HK-2 (cell line): ENCODE measurements around the gene PHC1.
"Not testable (repeated sequence)": the region's sequence is repeated elsewhere in the genome, so short reads cannot be mapped to it uniquely, and the experiment has no call there.

Experiments used
- DNase-seq: peaks from one replicate; pipeline ENCODE4 v3.0.0-alpha.2; 2018; ENCODE audit not compliant: unreplicated experiment

The PHC1 gene

DNA sequence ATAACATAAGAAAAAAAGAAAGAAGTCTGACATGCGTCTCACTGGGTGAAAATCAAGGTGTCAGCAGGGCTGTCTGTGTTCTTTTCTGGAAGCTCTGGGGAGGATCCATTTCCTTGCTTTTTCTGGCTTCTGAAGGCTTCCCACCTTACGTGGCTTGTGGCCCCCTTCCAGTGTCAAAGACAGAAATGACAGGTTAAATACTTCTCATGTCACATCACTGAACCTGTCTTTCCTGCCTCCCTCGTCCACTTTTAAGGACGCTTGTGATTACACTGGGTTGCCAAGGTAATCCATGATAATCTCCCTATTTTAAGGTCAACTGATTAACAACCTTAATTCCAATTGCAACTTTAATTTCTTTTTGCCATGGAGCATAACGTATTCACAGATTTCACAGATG lies 4.6 kb upstream of the PHC1 start:
- no peak for DNase-seq

DNA sequence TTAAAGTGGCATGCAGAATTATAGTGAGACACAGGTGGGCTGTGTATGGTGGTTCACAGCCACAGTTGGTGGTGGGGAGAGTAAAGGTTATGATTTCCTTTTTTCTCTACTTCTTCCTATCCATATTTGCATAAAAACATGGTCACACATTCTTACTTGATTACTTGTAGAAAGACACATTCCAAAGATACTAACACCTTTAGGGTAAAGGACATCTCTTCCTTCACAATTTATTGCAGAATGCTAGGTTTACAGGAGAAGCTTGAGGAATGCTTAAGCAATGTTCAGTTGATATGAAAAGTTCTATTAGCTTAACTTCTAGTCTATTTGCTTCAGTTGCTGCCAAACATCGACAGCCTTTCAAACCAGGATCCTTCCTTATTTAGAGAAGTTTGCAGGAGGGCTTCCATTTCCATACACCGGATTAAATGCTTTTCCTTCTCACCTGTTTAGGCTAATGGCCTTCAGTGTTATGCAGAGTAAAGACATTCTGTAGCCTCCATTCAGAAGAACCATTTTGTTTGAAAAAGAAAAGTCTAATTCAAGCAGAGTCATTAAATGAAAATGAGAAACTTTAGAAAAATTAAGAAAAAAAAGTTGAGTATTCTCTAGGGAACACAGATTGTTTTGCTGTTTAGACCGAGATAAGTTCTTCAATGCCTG lies 2.6 kb upstream of the PHC1 start:
- DNase-seq, result no peak

DNA sequence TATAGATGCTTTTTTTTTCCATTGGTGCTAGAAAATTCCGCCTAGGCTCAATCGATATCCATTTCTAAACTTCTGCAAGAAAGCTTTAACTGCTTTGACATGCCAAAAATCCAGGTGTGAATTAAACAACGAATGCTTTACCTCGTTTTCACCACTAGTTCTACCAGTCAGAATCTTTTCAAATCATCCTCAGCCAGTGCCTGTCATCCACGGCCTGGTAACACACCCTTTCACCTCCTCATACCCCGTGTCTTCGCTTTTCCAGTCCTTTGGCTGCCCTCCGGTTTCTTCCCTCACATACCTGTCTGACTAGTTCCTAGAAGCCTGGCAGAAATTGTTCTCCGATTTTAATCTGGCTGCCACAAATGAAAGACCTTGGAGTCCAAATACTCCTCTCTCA lies 1.4 kb upstream of the PHC1 start:
- DNase-seq, result no peak

DNA sequence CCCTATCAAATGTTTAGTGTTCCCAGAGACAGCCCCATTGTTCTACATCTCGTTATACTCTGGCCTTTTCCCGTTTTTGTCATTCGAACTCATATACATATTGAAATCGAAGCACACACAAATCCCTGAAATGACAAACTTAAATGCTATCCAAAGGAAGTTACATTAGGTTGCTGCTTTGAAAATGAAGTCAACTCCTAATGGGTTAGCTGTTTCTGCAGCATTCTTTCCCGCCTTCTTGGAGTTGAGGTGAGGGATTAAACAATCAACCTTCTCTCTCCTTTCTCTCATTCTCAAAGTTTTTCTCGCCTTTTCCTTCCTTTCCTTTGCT lies 642 bp upstream of the PHC1 start:
- DNase-seq, result no peak

DNA sequence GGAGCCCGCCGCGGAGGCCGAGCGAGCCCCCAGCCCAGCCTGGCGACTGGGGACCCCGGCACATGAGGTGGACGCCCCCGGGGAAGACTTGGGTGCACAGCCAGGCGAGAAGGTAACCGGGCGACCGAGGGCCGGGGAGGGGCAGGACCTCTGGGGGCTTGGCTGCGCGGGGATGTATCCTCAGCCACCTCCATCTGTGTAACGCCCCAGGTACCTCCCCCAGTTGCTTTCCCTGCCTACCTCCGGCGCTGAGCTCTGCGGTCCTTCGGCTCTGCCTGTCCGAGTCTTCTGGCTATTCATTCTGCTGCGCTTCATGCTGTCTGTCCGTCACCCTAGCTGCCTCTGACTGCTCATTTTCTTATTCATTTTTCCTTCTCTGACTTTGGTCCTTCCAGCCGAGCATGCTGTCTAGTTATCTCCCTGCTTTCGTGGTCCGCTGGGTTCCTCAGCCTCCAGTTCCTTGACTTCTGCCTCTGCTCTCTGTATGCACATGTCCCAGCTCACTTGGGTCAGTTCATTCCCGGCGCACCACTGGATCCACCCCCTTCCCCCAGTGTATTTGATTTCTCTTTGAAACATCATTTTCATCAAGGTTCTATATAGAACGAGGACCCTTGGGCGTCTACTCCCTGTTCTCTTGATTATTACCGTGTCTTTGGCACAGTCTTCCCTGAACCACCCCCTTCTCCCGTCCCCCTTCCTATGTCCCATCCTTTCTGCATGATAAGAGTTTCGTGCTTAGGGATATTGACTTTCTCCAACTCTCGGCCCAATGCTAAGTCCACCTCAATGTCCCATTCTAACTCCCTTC lies 612 bp downstream of the PHC1 start:
- DNase-seq, result peak; percentile 74

DNA sequence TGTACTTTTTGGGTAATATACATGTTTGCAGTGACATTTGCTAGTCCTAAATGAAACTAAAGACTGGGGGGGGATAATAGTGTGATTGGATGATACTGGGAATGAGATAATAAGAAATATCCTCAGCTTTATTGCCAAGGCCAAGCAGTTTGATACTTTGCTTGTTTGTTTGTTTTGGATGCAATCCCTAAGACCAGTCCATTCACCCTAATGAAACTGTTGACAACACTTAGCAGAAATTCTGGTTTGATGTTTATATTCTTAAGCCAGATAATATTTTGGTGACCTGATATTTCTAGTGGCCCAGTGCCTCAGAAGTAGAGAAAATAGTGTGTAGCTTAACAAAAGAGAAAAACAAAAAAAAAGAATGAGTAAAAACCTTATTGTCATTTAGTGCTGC lies 1.8 kb downstream of the PHC1 start:
- DNase-seq, result no peak

DNA sequence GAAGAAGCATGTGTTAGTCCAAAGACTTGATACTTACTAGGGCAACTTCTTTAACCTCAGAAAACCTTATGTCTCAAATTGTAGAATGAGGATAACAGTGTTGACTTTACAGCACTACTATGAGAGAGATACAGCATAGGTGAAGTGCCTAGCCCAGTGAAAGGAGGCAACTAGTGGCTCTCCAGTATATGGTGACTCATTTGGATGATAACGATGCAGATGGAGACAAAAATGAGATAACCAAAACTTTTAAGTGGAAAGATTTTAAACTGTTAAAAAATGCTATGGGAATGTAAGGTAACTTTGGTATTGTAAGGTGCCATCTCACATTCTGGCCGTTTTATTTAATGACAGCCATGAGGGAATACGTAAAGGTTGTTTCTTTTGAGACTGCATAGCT lies 2.7 kb downstream of the PHC1 start:
- no peak for DNase-seq

DNA sequence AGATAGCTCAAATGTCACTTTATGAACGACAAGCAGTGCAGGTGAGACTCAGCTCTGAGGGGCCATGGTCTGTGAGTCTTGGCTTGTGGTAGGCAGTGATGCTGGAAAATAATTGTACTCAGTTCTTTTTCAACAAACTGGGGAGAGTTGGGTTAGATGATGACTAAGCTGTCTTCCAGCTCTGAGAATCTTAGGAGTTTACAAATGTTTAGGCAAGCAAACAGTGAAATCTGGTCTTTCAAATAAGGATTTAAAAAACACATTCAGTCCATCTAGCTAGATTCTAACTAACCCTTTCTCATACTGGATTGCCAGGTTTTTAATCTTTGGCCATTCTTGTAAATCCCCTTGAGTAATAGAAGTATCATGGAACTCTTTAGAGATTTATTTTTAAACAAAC lies 3.4 kb downstream of the PHC1 start:
- no peak for DNase-seq

DNA sequence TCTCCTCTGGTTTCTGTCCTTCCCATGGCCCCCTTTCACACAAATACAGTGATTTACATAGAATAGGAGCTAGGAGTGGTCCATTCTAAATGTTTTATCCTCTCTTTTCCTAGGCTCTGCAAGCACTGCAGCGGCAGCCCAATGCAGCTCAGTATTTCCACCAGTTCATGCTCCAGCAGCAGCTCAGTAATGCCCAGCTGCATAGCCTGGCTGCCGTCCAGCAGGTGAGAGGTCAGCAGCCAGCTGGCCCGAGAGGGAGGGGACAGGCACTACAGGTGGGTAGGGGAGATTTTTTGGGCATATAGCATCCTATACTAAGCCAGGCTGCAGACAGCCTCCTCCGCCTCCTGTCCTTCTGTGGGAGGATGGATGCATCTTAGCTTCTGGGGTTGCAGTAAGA lies 5.3 kb downstream of the PHC1 start:
- DNase-seq, result not testable (repeated sequence)

DNA sequence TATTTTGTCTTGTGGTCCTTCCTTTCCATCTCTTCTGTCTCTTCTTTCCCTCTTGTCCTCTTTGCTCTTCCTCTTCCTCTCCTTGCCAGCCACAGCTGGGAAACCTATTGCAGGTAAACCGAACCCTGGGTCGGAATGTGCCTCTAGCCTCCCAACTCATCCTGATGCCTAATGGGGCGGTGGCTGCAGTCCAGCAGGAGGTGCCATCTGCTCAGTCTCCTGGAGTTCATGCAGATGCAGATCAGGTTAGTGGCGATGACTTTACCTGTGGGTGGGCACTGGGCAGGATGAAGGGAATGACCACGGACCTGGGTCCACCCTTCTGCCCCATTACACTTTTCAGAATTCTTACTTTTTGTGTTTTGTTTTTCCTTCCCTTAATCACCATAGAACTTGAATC lies 8.2 kb downstream of the PHC1 start:
- DNase-seq, result no peak

DNA sequence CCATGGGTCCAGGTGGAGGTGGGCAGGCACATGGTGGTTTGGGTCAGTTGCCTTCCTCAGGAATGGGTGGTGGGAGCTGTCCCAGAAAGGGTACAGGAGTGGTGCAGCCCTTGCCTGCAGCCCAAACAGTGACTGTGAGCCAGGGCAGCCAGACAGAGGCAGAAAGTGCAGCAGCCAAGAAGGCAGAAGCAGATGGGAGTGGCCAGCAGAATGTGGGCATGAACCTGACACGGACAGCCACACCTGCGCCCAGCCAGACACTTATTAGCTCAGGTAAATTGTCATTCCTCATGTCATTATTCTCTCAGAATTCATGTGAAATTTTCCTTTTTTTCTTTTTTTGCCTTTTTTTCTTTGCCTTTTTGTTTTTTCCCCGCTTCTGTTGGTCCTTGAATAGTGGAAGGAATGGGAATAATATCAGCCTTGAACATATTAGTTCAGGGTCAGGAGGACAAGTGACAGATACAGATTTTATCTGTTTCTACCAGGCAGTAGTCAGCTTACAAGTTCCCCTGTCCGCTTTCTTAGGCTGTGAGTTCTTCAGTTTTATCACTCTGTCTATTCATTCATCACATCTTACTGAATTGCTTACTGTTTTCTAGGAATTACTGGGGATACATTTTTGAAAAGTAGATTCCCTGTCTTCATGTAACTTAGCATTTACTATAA lies 16.5 kb downstream of the PHC1 start:
- DNase-seq, result not testable (repeated sequence)

DNA sequence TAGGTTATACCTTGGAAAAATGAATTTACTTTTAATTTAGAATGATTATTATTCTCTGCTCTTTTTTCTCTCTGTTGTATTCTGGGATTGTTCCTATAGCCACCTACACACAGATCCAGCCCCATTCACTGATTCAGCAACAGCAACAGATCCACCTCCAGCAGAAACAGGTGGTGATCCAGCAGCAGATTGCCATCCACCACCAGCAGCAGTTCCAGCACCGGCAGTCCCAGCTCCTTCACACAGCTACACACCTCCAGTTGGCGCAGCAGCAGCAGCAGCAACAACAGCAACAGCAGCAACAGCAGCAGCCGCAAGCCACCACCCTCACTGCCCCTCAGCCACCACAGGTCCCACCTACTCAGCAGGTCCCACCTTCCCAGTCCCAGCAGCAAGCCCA lies 18.2 kb downstream of the PHC1 start:
- not testable (repeated sequence) for DNase-seq

DNA sequence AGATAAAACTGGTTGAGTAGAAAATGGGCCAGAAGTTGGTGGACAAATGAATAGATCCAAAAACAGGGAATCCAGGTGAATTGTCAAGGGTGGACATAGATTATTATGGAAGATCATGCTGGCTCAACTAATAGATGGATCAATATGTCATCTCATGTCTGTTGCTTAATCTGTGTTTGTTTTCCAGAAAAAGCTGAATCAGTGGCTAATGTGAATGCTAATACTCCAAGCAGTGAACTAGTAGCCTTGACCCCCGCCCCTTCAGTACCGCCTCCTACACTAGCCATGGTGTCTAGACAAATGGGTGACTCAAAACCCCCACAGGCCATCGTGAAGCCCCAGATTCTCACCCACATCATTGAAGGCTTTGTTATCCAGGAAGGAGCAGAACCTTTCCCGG lies 19.8 kb downstream of the PHC1 start:
- not testable (repeated sequence) for DNase-seq

DNA sequence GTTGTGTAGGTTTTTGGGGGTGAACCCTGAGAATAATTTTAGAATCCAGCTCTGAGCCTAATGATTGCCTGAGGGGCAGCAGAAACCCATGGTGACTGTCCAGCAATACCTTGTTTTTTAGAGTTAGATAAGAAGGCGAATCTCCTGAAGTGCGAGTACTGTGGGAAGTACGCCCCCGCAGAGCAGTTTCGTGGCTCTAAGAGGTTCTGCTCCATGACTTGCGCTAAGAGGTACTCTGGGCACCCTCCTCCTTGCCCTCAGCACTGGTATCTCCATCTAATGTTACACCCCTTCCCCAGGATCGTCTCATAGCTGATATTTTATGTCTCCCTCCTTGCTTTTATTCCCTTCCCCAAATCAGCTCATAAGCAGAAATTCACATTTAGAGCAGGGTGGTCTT lies 22.4 kb downstream of the PHC1 start:
- DNase-seq, result no peak

DNA sequence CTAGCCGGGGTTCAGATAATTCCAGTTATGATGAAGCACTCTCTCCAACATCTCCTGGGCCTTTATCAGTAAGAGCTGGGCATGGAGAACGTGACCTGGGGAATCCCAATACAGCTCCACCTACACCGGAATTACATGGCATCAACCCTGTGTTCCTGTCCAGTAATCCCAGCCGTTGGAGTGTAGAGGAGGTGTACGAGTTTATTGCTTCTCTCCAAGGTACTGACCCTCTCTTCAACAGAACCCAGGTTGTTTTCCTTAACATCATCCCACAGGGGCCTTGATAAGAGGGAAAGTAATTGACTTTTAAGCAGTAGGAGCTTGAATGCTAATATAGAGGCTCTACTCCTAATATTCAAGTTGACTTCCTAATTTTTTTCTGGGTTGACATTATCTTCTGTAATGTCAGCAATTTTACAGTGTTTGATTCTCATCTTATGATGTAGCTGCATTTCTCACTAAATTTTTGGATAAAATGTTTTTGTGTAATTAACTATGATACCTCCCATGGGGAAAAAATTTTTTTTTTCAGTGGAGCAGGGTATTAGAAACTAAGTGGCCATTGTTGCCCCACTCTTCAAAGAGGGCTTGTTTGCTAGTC lies 23.6 kb downstream of the PHC1 start:
- DNase-seq, result not testable (repeated sequence)

DNA sequence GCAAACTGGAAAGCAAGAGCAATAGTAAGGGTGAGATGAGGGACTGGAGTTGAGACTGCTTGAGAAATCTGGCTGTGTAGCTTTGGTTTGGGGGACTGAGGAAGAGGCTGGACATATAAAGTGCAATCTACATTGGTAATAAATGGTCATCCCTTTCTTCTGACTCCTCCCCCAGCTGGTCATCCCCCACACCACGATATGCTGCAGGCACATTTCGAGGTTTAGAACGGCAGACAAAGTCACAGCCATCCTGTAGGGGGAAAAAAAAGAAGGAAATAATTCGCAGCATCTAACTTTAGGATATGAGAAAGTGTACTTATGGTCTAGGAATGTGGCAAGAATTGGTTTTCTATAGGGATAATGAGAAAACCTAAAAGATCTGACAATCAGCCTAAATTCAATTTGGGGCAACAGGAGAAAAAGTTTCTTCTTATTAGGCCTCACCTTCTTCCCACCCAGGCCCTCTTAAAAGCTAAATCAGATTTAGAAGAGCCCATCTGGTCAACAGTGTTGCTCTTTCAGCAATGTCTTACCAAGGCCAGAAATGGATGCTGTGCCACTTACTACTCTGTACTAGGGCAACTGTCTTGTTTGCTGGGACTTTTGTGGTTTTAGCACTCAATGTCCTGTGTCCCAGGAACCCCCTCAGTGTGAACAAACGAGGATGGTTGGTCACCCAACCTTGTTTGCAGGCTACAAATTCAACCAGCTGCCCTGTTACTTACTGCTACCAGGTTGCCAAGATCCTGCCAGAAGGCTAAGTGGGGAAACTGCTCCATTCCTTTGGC lies 27.6 kb downstream of the PHC1 start:
- DNase-seq, result no peak

DNA sequence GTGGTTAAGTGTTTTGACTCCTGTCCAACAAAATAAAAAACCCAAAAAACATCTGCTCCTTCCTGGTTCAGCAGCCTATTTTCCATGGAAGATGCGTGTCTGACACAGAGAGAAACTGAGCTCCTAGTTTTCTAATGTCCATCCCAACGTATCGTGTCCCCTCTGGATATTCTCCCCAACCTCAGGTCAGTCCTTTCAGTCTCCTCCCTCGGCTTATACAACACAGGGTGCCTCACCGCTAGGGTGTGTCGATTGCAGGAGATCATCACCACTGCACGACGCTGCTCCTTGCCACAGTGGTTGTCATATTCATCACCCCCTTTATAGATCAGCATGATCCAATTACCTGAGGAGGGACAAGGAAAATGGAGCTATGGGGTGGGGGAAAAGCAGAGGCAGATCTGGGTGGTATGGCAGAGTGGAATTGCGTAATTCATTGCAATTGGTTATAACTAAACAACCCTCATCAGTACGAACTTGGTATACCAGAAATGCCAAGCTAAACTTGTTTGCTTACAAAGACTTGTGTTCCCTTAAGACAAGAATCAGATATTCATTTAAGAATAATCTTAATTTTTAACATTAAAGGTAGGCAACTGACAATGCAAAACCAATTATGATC lies 29.4 kb downstream of the PHC1 start:
- no peak for DNase-seq

DNA sequence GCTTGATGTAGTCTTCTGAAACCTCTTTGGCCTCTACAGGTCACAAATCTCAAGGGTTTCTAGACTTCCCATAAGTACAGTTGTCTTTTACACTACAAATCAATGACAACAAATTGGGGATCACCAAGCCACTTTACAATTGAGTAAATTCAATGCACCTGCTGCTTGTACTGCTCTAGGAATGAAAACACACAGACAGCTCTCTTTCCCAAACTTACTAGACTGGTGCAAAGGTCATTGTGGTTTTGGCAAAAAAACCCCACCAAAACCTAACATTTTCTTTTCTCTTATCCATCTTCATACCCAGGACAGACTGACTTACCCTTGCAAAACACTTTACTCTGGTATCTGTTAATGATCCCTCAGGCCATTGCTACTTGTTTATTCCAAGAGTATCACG lies 32.4 kb downstream of the PHC1 start:
- DNase-seq, result no peak

DNA sequence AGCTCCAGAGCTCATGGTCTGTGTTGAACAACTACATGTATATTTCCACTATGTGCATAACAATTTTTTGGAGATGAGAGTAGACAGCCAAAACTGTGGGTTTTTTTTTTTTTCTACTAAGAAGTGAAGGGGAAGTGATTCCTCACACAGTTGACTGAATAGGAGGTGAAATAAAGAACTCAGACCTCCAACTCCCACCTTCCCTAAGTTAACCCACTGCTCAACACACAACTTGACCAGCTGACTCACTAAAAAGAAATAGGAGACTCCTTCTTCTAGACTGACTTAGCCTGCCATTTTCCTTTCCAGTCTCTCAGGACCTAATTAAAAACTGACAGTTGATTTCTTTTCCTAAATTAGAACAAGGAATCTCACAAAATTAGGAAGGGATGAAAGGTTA lies 33.4 kb downstream of the PHC1 start:
- DNase-seq, result no peak

DNA sequence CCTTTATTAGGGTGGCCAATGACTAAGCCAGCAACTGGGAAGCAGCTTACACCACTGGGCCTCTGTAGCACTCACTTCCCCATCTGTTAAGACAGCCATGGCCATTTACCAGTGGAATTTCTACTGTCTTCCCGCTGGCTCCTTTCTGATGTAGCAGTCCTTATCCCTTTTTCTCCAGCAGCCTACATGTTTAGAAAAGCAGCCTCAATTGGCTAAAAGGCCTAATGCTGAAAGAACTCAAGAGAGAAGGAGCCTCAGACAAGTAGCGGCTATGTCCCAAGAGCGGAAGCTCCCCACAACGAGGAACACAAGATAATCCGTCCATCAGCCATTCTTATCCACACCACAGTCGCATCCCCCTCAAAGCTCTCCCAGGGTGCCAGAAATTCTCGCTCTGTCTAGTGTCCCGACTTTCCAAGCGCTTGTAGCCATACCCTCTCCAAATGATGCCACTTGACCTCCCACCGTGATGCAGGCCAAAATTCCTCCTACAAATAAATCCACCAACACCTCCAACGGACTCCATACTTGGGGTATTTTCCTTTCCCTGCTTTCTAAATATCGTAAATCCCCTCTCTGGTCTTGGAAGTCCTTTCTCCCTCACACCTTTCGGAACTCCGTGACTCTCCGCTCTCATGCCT lies 34.5 kb downstream of the PHC1 start:
- peak; percentile 34 for DNase-seq
